Daoy (cell line): ENCODE data around the gene VPS35L. TPM values are rescaled to one million over a fixed set of nuclear protein-coding genes. Genes with fewer than 3 reads are reported as not detected.
A peak's percentile ranks its signal among the peaks of the same experiment; 100 is the strongest.
"Not testable (repeated sequence)": the region's sequence is repeated elsewhere in the genome, so short reads cannot be mapped to it uniquely, and the experiment has no call there.

Experiments used
- DNase-seq: peaks from one replicate; pipeline ENCODE4 v3.0.0-alpha.2; 2015; ENCODE audit warnings: low read depth
- total RNA-seq: library from RNA; depleted of rRNA; stranded (reverse); fragments of >200 nt; shearing (Covaris generic); gene quantifications from 2 replicates; pipeline ENCODE4 v1.2.3, GENCODE V29; 2014

Gene VPS35L
- total RNA-seq, 1 experiment from 2014 or later, result 11.8 TPM

DNA sequence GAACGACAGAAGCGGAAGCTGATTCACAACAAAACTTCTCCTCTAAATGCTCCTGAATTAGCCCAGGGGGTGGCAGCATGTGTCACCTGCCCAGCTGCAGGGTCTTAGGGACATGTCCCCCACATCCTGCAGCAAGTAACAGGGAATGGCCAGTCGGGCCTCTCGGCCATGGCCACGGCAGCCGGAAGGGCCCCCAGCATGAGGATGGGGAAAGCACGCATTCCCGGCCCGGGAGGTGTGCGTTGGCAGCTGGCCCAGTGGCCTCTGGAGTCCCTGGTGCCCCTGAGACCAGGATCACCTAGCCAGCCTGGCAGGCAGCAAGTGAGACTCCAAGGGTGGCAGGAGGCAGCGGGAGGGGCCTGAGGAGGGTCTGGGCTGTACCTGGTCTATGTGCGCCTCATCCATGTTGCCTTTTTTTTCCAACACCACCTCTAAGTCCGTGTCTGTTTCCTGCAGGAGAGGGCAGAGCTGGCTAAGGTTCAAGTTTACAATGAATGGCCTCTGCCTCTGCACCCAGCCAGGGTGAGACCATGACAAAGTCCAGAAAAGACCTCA lies 155.6 kb downstream of the VPS35L start:
- DNase-seq, result no peak

DNA sequence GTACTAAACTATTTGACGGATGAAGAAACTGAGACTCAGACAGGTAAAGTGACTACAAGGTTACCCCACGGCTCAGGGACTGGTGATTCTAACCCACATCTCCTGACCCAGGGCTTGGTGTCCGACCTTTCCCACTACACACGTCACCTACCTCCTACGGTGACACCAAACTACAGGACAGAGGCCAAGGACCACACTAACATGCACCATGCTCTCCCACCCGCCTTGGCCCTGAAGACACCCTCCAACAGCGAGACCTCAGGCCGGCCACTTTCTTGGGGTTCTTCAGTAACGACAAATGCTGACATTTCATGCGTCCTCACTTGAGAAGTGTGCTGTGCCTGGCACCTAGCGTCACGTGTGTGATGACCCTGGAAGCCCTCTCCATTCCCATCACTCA lies 156.1 kb downstream of the VPS35L start:
- no peak for DNase-seq

DNA sequence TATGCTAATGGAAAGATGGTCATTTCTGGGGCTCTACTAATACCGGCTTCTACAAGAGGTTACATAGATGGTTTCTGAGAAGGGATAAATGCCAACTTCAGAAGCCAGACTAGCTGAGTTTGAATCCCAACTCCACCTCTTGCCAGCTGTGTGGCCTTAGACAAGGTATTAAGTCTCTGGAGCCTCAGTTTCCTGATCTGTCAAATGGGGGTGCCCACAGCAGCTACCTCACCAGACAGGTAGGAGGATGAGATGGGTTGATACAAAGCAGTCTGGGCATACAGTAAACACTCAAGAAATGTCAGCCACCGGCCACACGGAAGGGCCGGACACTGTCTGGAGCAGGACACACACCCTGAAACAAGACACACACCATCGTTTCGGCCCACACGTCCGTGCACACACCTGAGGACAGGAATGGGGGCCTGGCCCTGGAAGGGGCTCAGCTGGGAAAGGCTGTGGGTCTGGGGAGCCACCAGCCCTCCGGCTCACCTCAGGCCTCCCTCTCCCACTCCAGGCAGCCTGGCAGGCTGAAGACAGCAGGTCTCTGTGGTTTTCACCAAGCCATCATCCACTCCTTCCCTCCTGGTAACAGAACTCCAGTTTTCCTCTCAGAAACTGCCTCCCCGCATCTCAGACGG lies 157.0 kb downstream of the VPS35L start:
- no peak for DNase-seq

DNA sequence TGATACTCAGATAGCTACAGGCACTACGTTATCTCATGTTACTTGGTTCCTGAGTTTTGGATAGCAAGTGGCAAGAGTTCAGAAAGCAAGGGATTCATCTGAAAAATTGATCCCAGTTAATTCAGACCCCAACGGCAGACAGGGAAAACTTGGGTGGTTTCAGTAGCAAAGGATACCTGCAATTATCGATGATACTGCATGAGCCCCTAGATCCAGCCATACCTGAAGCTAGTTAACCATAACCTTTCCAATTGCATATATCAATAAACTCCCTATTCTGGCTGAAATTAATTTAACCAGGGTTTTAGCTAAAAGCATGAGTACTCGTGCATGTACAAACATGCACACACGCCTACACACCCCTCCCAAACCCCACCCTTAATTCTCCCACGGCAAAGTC lies 158.2 kb downstream of the VPS35L start:
- DNase-seq, result no peak

DNA sequence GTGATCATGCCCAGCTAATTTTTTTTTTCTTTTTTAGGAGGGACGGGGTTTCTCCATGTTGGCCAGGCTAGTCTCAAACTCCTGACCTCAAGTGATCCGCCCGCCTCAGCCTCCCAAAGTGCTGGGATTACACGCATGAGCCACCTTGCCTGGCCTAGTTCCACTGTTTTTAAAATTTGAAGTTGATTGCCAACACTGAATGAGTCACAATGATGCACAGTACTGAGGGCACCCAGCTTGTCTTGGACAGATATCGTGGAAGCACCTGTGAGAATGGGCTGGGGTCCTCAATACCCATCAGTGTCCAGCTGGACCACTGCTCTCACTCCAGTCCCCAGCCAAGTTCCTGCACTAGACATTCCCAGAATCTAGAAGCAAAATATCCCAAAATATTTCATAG lies 160.1 kb downstream of the VPS35L start:
- no peak for DNase-seq

DNA sequence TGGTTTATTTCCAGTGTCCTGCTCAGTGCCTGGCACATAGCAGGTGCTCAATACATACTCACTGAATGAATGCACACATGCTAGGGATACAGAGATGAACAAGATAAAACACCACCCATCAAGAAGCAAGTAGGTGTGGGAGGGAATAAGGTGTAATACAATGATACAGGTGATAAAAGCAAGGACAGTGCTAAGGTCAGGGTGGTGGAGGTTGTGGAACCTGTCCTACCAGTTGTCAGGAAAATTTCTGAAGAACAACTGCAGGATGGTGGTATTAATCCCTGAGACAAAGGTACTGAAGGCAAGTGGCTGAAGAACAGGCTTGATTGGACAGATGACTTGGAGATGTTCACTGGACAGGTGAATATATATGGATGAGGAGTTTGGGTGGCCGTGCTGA lies 160.7 kb downstream of the VPS35L start:
- DNase-seq, result no peak

DNA sequence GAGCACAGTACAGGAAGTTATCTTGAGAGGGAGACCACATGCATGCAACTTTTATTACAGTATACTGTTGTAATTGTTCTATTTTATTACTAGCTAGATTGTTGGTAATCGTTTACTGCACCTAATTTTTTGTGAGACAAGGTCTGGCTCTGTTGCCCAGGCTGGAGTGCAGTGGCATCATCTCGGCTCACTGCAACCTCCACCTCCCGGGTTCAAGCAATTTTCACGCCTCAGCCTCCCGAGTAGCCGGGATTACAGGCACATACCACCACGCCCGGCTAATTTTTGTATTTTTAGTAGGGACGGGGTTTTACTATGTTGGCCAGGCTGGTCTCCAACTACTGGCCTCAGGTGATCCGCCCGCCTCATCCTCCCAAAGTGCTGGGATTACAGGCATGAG lies 161.2 kb downstream of the VPS35L start:
- DNase-seq, result not testable (repeated sequence)

DNA sequence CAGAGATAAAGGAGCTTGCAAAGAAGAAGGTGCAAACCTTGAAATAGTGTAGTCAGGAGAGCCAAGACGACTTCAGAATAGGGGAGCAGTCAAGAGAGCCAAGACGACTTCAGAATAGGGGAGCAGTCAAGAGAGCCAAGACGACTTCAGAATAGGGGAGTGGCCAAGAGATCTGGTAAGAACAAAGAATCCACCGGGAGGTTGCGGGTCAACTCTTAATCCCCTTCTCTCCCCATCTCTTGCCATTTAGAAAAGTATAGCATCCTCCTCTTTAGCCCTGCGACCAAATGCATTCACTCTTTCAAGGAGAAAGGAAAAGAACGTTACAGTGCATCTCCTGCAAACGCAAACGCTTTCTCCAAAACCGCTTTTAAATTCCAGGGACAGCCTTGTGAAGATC lies 161.8 kb downstream of the VPS35L start:
- no peak for DNase-seq

DNA sequence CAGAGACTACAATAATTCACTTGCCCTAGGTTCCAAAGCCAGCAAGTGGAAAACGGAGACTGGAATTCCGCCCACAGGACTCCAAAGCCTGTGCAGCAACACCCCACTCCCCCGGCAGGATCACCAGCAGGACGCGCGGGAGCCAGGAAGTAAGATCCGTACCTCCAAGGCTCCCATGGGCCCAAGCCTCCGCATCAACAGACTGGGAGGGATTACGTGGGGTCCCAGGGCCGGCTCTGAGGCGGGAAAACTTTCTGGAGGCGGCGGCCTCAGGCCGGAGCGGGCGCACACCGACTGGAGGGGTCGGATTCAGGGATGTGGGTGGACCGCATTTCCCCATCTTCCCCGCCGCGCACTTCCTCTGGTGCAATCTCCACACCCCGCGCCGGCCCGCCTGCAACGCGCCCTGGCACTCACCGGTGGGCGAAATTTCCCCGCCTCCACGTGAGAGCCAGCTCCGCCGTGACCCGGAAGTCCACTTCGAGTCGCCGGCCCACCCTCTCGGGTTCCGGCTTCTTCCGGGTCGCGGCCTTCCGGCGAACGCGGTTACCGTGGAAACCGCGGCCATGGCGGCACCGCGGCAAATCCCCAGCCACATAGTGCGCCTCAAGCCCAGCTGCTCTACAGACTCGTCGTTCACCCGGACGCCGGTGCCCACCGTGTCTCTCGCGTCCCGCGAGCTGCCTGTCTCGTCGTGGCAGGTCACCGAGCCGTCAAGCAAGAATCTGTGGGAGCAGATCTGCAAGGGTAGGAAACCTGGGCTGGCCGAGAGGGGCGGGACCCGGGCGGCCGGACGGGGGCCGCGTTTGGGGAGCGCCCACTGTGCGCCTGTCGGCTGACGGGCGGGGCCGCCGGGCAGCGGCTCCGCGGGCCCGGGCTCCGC lies 162.5 kb downstream of the VPS35L start, which contains the start of the genes IQCK and KNOP1:
Gene IQCK, plus strand, starts transcription at position 531 of the 883 bp plus-strand sequence. Its CDS starts 36 bp downstream, at position 567.
Gene KNOP1, minus strand, starts transcription at position 487 of the 883 bp plus-strand sequence. CDS start 3,192 bp downstream, outside the sequence.
- peak; percentile 95 for DNase-seq

DNA sequence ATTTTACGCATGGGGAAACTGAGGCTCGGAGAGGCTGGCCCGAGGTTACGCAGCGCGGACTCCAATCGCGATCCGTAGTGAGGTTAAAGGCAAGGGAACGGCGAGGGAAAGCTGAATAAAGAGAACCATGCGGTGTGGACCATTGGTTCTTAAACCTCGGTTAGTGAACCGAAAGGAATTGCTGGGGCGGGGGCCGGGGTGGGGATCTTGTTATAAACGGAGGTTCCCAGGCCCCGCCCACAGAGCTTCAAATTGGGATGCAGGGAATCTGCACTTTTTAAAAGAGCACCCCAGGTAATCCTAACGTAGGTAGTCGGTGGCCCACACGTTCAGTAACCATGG lies 163.1 kb downstream of the VPS35L start:
- DNase-seq, result no peak

DNA sequence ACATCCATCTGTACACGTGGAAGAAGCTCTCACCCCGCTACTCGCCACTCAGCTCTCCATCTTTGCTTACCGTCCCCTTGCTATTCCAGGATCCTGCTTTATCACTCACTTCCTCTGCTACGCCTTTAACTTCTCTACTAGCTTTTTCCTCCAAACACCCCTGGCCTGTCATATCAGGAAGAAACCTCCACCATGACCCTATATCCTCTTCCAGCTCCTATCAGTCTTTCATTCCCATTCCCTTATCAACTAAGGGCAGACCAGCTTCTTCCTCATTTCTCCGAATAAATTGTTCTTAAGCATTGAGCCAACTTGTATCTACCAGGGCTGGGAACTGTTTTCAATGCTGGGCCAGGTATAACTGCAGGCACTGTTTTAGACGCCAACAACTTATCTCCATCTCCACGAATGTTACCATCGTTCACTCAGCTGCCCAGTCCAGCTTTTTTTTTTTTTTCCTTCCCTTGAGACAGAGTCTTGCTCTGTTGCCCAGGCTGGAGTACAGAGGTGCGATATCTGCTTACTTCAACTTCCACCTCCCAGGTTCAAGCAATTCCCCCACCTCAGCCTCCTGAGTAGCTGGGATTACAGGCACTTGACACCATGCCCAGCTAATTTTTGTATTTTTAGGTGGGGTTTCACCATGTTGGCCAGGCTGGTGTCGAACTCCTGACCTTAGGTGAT lies 166.9 kb downstream of the VPS35L start:
- DNase-seq, result no peak

DNA sequence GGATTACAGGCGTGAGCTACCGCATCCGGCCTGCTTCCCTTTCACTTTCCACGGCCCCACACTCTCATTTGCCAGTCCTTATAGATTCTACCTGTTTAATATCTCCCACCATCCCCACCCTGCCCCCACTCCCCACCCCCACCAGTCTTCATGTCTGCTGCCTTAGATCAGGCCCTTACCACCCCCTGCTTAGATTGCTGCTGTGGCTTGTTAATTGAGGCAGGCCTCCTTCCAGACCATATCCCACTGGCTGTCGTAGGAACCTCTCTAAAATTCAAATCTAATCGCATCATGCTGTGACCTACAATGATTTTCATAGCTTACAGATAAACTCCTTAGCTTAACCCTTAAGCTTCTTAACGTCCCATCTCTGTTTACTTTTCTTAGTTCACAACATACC lies 167.5 kb downstream of the VPS35L start:
- DNase-seq, result no peak

DNA sequence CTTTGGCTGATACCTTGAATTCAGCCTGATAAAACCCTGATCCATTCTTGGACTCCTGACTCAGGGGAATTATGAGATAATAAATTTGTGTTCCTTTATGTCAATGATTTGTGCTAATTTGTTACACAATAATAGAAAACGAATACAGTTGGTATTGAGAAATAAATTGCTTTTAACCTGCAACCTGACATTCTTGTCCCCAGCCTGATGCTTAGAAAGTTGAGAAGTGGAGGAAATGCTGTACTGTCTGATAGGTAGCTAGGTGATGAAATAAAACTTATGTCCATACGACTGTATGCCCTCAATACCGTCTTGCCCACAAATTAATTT lies 173.1 kb downstream of the VPS35L start:
- no peak for DNase-seq

DNA sequence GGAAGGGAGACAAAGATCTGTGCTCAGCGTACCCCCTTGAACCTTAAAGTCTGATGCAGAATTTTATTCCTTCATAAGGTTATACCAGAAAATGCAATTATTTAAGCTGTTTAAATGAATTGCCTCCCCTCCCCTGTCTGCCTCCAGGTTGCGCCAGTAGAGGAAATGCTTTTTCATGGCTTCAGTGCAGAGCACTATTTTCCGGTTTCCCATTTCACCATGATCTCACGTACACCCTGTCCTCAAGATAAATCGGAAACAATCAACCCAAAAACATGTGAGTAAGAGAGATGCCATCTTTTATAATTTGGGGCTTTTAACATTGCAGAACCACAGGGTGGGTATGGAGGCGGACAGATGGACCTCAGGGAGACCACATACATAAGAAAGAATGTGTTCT lies 178.0 kb downstream of the VPS35L start:
- no peak for DNase-seq

DNA sequence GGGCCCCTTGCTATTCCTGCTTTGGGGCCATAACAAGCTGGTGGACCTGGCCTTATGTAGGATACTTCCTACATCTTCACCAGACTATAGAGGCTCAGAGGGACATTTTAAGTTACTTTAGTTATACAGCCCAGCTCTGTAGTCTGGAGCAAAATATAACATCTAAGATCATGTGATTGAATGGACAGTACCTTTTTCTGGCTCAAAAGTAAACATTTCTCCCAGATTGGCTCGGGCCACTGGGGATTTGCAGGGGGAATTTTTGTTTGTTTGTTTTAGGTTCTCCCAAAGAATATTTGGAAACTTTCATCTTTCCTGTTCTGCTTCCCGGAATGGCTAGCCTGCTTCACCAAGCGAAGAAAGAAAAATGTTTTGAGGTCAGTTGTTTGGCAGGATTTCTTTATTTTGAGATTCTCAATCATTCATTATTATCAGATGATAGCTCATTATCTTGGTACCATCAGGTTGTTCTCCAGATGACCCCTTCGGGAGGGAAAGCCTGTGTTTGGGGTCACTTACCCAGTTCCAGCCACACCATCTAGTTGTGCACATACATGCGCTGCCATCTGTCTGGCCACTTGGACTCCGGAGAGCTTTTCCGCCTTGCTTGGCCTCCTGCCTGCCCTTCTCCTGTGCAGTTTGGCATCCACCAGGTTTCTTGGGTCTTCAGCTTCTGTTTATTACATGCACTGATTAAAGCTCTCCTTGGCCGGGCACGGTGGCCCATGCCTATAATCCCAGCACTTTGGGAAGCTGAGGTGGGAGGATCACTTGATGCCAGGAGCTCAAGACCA lies 179.8 kb downstream of the VPS35L start:
- no peak for DNase-seq

DNA sequence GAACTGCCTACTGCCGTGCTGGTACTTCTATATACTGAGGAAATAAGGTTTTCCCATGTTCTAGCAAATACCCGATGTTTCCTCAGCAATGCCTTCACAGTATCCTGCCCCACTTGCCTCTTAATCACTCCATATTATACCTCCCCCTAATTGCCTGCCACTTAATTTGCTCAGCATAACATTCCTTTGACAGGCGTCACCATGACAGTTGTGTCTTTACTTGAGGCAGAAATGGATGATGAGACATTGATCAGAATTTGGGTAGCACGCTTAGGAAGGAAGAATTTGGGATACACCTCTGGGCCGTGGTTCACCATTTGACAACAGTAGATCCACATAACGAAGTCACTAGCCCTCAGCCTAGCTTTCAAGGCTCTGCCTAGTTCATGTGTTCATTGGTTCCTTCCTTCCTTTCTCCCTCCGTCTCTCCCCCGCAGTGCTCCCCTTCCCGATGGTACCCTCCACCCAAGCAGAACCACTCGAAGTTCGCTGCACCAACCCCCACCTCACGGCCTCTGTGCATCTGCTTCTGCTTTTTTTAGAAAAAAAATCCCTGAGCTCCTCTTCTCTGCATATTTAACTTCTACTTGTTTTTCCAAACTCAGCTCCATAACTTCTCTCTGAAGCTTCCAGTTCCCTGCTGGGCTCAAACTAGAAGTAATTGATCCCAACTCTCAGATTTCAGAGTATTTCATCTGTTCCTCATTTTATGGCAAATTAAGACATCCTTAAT lies 182.0 kb downstream of the VPS35L start:
- no peak for DNase-seq

DNA sequence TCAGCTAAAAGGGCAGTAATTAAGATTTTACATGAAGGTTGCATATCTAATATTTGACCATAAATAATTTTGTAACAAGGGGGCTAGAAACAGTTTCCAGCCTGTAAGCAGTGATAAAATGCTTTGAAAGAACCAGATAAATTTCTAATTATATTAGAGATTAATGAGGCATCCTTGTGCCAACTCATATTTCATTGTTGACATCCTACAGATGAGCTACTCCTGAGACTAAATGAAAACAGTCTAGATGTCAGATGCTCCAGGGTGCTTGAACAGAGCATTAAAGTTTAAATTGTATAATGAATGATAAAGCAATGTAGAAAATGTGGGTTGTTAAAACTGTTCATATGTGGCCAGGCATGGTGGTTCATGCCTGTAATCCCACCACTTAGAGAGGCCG lies 185.9 kb downstream of the VPS35L start:
- no peak for DNase-seq

DNA sequence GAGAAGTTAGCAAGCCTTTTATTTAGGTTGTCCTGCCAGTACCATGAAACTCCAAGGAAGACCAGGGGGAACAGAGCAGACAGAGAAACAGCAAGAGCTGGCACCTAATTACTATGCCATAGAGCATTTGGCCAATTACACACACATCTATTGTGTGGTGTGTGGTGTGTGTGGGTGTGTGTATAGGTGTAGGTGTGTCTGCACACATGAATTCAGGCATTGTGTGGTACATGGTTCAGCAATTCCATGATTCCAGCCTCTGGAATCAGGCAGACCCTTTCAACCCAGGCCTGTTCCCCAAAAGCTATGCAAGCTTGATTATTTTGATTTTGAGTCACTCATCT lies 188.3 kb downstream of the VPS35L start:
- no peak for DNase-seq

DNA sequence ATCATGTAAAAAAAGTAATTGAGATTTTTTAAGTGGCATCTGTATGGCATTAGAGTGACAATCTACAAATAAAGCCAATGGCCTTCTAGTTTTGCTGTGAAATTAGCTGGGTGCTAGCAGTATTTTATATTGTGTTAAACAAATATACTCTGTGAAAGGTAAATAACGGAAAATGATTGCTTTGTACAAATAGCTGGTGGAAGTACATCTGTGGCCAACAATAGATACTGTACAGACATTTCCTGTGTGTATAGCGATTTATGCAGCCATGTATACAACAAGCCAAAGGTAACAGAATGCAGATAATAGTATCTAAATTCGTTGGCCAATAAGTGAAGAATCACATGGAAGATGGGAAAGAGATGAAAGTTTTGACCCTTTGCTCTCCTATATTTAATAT lies 189.2 kb downstream of the VPS35L start:
- DNase-seq, result no peak

DNA sequence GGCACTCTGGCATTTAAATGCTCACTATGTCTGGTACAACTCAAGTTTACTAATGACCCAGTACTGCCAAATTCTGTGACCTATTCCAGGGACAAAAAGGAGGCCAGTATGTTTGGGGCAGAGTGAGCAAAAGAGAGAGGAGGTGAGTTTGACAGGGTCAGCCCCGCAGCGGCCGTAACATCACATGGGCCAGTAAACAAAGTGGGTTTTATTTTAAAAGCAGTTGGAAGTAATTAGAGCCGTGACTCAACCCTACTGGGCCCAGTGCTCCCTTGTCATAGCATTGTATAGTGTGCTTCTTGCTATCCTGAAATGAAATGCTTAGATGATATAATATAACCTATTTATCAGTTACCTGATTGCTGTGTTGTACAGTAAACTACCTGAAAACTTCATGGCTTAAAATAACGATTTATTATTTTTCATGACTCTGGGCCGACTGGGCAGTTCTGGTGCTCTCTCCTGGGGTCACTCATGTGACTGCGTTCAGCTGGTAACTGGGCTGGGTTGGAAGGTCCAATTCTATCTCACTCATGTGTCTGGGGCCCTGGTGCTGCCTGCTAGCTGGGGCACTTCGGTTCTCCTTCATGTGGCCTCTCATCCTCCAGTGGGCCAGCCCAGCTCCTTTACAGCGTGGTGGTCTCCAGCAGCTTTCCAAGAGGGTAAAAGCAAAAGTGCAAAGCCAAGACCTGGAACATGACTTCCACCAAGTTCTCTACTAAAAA lies 189.9 kb downstream of the VPS35L start:
- DNase-seq, result peak; percentile 34
